Suppressor macrophage treated with lipopolysaccharide for 1 hour (primary cell): ENCODE results near the gene PAM.
"Not testable (repeated sequence)": the region's sequence is repeated elsewhere in the genome, so short reads cannot be mapped to it uniquely, and the experiment has no call there.

Experiments
- DNase-seq, 3 donors: peaks; one replicate each; pipeline ENCODE4 v3.0.0-alpha.2; 2020 to 2022

Gene PAM

GRCh38 chr5:102754767-102755431 is at the start of gene PAM:
Gene PAM (plus strand): TSS chr5:102755305. CDS start chr5:102866196, 110,891 bp downstream.
- DNase-seq = peak; percentile 75 to 88 (median 78)

GRCh38 chr5:102711525-102712385 is 43.4 kb upstream of the PAM start:
- DNase-seq = no peak

GRCh38 chr5:102713278-102713677 is 41.8 kb upstream of the PAM start:
- no peak for DNase-seq

- DNase-seq = no peak
Observed at GRCh38 chr5:102713682-102714231, 41.3 kb upstream of the PAM start.

- no peak for DNase-seq
Observed at GRCh38 chr5:102715082-102715807, 39.9 kb upstream of the PAM start.

GRCh38 chr5:102716017-102716416 is 39.1 kb upstream of the PAM start:
- DNase-seq = no peak

- no peak for DNase-seq
Observed at GRCh38 chr5:102718819-102719218, 36.3 kb upstream of the PAM start.

- DNase-seq = no peak
Observed at GRCh38 chr5:102719886-102720285, 35.2 kb upstream of the PAM start.

GRCh38 chr5:102720969-102721368 is 34.1 kb upstream of the PAM start:
- DNase-seq = no peak

GRCh38 chr5:102722931-102723330 is 32.2 kb upstream of the PAM start:
- DNase-seq = no peak

- DNase-seq = no peak
Observed at GRCh38 chr5:102731693-102732092, 23.4 kb upstream of the PAM start.

- no peak for DNase-seq
Observed at GRCh38 chr5:102733534-102733933, 21.6 kb upstream of the PAM start.

- DNase-seq = no peak
Observed at GRCh38 chr5:102737161-102737560, 17.9 kb upstream of the PAM start.

- DNase-seq = no peak
Observed at GRCh38 chr5:102737805-102738469, 17.2 kb upstream of the PAM start.

GRCh38 chr5:102740515-102740914 is 14.6 kb upstream of the PAM start:
- DNase-seq = no peak

GRCh38 chr5:102742215-102742614 is 12.9 kb upstream of the PAM start:
- no peak for DNase-seq

GRCh38 chr5:102743900-102744299 is 11.2 kb upstream of the PAM start:
- DNase-seq = no peak

GRCh38 chr5:102747386-102748166 is 7.5 kb upstream of the PAM start:
- no peak for DNase-seq

GRCh38 chr5:102749416-102750030 is 5.6 kb upstream of the PAM start:
- no peak for DNase-seq

GRCh38 chr5:102750151-102750834 is 4.8 kb upstream of the PAM start:
- DNase-seq = no peak

- DNase-seq = not testable (repeated sequence)
Observed at GRCh38 chr5:102751903-102752376, 3.2 kb upstream of the PAM start.
